Measurements from ENCODE around the gene SIX2.
A peak's percentile ranks its signal among the peaks of the same experiment; 100 is the strongest.
"Not testable (repeated sequence)": the region's sequence is repeated elsewhere in the genome, so short reads cannot be mapped to it uniquely, and the experiment has no call there.

The SIX2 gene

DNA sequence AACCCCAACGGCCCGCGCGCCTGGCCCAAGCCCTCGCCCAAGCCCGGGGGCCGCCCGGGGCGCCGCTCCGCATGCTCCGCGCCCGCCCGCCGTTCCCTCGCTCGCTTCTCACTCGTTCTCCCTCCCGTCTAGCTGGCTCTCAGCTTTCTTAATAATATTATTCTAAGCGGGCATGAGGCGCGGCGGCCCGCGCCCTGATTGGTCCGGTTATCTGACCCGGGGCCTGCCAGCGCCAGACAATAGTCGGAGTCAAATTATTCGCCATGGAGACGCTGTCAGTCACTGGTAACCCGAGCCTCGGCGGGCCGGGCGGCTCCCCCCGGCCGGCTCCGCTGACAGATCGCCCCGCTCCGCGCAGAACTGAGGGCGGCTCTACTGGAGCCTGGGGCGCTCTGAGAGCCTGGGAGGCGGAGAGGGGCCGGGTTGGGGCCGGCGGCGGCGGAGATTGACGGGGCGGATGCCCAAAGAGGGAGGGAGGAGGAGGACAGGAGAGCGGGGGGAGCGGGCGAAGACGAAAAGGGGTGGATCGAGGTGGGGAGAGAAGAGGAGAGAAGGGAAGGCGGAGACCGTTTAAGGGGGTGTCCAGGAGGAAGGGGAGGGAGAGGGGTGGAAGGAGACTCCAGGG is at the start of gene SIX2:
SIX2 (minus strand) TSS at position 150 of the 625 bp plus-strand sequence. CDS start 342 bp downstream, outside the sequence.
- TF ChIP-seq JUND (IDR thresholded peaks at IDR 0.05; ENCODE audit: low read depth), result no peak
- in situ Hi-C loops (cut with HindIII; ENCODE audit: low pct_unique_long_range_greater_than_20kb, low sequenced_read_pairs), result no loop called here
- peak; percentile 98 for DNase-seq (ENCODE audit: low read depth in 1 of 2, low spot score in 1 of 2)

DNA sequence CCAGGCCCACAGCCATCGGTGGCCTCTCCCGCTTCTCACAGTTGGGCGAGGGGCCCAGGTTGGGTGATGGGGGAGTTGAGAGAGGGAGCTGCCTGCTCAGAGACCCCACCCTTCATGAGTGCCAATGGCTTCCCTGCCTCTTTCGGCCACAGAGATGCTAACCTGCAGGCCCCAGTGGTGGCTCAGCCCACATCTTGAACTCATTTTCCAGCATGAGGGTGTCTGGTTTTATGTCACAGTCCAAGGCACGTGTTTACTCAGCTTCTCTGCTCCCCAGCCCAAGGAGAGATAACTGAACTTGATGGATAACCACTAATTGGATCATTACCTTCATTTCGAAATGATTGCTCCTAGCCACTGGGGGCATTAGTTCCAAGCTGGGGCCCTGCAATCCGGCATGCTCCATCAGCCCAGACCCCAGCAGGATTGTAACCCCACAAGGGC is 45.9 kb upstream of the SIX2 start:
- no peak for DNase-seq (ENCODE audit: low read depth in 1 of 2, low spot score in 1 of 2)
- in situ Hi-C loops (cut with HindIII; ENCODE audit: low pct_unique_long_range_greater_than_20kb, low sequenced_read_pairs), result no loop called here
- TF ChIP-seq JUND (IDR thresholded peaks at IDR 0.05; ENCODE audit: low read depth), result no peak

DNA sequence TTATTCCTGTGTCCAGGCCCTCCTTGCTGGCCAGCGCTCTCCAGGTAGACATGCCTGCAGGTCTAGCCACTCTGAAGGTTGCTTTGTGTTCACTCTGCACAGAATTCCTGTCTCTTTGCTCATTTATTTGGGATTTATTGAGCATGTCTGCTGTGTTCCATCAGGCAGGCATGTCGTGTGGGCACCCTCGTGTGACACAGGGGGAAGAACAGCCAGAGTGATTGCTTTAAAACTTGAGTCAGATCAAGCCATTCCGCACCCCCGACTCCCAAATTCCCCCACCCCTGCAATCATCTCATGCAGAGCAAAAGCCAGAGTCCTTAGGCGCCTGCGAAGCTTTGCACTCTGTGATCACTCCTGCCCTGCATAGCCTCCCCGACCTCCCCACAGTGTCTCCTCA is 44.7 kb upstream of the SIX2 start:
- in situ Hi-C loops (cut with HindIII; ENCODE audit: low pct_unique_long_range_greater_than_20kb, low sequenced_read_pairs), result no loop called here

DNA sequence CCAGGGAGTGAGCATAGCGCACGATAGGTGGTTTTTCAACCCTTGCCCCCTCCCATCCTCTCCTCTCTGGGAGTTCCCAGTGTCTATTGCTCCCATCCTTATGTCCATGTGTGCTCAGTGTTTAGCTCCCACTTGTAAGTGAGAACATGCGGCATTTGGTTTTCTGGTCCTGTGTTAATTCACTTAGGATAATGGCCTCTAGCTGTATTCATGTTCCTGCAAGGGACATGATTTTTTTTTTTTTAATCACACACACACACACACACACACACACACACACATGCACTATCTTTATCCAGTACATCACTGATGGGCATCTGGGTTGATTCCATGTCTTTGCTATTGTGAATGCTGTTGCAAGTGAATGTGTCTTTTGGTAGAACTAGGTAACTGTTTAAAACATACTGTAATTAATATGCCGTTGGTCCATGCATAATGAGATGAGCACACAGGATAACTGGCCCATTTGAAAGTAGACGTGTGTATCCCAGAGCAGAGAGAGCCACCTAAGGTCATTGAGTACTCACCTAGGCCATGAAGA is 43.2 kb upstream of the SIX2 start:
- DNase-seq (ENCODE audit: low read depth in 1 of 2, low spot score in 1 of 2), result no peak
- TF ChIP-seq JUND (IDR thresholded peaks at IDR 0.05; ENCODE audit: low read depth), result no peak
- in situ Hi-C loops (cut with HindIII; ENCODE audit: low pct_unique_long_range_greater_than_20kb, low sequenced_read_pairs), result no loop called here

More for the DNA sequence above, 44.7 kb upstream of the SIX2 start:
- no peak for DNase-seq (ENCODE audit: low read depth in 1 of 2, low spot score in 1 of 2)
- no peak for TF ChIP-seq JUND (IDR thresholded peaks at IDR 0.05; ENCODE audit: low read depth)

DNA sequence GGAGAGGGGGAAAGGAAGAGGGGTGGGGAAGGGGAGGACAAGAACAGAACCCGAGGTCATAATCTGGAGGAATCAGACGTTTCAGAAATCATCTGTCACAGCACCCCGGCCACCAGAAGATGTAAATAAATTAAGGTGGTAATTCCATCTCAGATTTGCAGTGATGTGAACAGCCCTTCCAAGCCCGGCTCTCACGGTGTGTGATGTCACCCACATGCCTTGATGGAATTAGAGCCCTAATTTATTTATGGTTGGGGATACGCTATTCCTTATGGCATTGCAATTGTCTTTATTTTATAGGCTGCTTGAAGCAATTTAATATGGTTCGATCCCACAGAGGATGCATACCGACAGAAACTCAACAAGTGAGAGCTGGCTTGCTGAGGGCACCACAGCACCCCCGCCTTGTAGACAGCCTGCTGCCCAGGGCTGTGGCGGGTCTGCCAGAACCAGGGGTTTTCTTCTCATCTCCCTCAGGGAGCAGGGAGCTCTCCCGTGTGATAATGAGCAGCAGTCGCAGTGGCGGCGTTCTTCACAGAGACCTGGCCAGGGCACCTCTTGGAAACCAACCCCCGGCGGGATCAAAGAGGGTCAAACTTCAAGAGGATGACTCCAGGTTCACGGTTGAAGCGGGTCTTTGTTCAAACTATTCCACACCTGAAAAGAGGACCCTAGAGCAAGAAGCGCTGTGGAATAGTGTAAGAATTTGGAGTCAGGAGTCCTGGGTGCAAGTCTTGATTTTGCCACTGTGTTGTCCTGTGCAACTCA is 40.5 kb upstream of the SIX2 start:
- DNase-seq (ENCODE audit: low read depth in 1 of 2, low spot score in 1 of 2), result no peak
- no peak for TF ChIP-seq JUND (IDR thresholded peaks at IDR 0.05; ENCODE audit: low read depth)
- in situ Hi-C loops (cut with HindIII; ENCODE audit: low pct_unique_long_range_greater_than_20kb, low sequenced_read_pairs), result no loop called here

DNA sequence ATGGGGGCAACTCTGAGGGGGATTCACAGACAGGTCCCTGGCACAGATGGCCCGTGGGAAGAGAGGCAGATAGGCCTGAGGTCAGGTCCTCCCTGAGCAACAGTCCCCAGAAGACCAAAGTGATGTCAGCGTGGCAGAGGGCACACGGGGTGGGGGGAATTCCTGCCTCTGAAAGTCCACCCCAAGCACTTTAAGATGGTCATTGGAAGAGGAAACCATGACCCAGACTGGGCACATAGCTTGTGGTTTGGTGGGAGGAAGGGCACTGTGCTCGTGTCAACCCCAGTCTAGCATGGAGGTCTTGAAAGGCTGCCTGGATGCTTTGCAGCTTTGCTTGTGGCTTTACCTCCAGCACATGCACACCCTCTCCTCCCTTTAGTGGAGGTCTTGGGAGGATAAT is 38.0 kb upstream of the SIX2 start:
- DNase-seq (ENCODE audit: low read depth in 1 of 2, low spot score in 1 of 2), result no peak
- in situ Hi-C loops (cut with HindIII; ENCODE audit: low pct_unique_long_range_greater_than_20kb, low sequenced_read_pairs), result no loop called here
- TF ChIP-seq JUND (IDR thresholded peaks at IDR 0.05; ENCODE audit: low read depth), result no peak

DNA sequence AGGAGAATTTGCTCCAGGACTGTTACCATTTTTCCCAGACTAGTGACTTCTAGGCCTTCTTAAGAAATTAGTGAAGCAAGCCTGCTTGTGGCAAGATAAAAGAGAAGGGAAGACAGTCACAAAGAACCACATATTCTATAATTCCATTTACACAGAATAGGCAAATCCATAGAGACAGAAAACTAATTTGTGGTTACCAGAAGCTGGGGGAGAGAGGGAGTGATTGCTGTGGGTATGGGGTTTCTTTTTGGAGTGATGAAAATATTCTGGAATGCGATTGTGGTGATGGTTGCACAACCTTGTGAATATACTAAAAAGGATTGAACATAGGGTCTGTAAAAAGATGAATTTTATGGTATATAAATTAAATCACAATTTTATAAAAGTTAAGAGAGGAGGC is 37.5 kb upstream of the SIX2 start:
- no peak for TF ChIP-seq JUND (IDR thresholded peaks at IDR 0.05; ENCODE audit: low read depth)
- no peak for DNase-seq (ENCODE audit: low read depth in 1 of 2, low spot score in 1 of 2)
- in situ Hi-C loops (cut with HindIII; ENCODE audit: low pct_unique_long_range_greater_than_20kb, low sequenced_read_pairs), result no loop called here

DNA sequence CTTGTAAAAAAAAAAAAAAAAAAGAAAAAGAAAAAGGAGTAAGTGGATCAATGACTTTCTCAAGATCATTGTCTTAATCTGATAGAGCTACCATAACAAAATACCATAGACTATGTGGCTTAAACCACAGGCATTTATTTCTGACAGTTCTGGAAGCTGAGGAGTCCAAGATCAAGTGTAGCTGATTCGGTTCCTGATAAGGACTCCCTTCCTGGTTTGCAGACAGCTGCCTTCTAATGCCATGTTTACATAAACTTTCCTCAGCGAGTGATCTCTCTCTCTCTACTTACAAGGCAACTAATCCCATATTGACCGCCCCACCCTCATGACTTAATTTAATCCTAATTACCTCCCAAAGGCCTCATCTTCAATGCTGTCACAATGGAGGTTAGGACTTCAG is 36.5 kb upstream of the SIX2 start:
- TF ChIP-seq JUND (IDR thresholded peaks at IDR 0.05; ENCODE audit: low read depth), result no peak
- peak in 1 of 2 experiments; percentile 51 for DNase-seq (ENCODE audit: low read depth in 1 of 2, low spot score in 1 of 2)
- in situ Hi-C loops (cut with HindIII; ENCODE audit: low pct_unique_long_range_greater_than_20kb, low sequenced_read_pairs), result no loop called here

DNA sequence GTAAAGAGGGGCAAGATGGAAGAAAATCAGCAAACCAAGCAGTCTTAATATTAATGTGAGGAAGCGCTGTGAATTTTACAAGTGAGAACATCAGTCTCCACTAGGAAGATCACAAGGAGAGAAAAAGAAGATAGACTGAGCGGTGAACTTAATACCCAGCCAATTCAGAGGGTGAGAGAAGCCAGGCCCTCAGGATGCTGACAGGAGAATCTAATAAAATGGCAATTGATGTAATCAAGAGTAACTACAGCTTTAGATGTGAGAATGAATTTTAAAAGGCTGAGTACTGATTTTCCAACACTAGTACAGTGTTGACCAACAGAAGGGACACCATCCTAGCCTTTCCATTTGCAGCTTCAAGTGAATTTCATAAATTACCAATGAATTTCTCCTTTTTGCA is 35.7 kb upstream of the SIX2 start:
- no peak for DNase-seq (ENCODE audit: low read depth in 1 of 2, low spot score in 1 of 2)
- in situ Hi-C loops (cut with HindIII; ENCODE audit: low pct_unique_long_range_greater_than_20kb, low sequenced_read_pairs), result no loop called here
- TF ChIP-seq JUND (IDR thresholded peaks at IDR 0.05; ENCODE audit: low read depth), result no peak

DNA sequence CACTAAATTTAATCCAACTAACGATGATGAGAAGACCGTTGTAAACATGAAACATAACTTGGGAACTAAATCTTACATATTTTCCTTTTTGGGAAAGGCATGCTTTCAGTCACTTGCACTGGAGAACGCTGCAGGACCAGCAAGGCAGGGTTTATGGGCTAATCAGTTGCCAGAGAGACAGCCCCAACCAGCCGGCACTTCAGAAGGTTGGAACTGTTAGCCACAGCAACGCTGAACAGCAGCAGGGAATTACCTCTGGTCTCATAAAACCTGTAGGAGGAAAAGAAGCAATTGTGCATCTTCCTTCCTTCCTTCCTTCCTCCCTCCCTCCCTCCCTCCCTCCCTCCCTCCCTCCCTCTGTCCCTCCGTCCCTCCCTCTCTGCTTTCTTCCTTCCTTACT is 33.9 kb upstream of the SIX2 start:
- no peak for TF ChIP-seq JUND (IDR thresholded peaks at IDR 0.05; ENCODE audit: low read depth)
- DNase-seq (ENCODE audit: low read depth in 1 of 2, low spot score in 1 of 2), result no peak
- in situ Hi-C loops (cut with HindIII; ENCODE audit: low pct_unique_long_range_greater_than_20kb, low sequenced_read_pairs), result no loop called here

DNA sequence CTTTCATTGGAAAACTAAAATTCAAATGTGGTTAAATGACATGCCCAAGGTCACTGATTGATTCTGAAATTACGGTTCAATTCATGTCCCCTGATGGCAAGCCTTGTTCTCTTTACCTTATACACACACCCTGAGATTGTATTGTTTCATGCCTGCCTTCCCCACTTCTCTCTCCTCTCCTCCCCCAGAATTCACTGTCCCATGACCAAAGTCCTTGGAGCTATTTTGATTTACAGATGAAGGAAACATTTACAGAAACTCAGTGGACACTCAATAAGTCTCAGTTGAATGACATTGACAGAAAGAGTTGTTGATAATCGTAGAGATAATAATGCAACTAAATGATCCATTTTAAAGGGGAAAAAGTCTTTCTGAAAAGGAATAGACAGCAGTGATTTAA is 33.1 kb upstream of the SIX2 start:
- TF ChIP-seq JUND (IDR thresholded peaks at IDR 0.05; ENCODE audit: low read depth), result no peak
- DNase-seq (ENCODE audit: low read depth in 1 of 2, low spot score in 1 of 2), result no peak
- in situ Hi-C loops (cut with HindIII; ENCODE audit: low pct_unique_long_range_greater_than_20kb, low sequenced_read_pairs), result no loop called here

DNA sequence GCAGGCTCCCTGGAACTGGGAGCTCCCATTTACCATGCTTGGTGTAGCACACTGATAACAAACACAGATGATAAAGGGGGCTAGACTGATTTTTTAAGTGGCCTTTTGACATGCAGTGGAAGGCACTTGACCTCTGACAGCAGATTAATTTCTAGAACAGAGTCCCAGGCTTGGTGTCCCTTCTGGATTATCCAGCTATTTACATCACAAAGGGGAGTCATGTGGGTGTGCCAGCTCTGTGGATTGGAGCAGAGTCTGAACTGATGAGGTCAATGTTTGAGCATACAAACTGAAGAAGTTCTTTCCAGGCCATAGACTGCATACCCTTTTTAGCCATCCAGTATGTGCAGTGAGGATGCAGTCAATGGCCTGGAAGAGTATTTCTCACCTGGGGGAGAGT is 31.5 kb upstream of the SIX2 start:
- DNase-seq (ENCODE audit: low read depth in 1 of 2, low spot score in 1 of 2), result no peak
- in situ Hi-C loops (cut with HindIII; ENCODE audit: low pct_unique_long_range_greater_than_20kb, low sequenced_read_pairs), result no loop called here

DNA sequence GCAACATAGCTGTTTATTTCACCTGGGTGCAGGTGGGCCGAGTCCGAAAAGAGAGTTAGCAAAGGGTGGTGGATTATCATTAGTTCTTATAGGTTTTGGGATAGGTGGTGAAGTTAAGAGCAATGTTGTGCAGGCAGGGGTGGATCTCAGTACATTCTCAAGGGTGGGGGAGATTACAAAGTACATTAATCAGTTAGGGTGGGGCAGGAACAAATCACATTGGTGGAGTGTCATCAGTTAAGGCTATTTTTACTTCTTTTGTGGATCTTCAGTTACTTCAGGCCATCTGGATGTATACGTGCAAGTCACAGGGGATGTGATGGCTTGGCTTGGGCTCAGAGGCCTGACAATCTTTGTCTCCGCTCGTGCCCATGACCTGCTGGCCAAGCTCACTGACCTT is 30.6 kb upstream of the SIX2 start:
- DNase-seq (ENCODE audit: low read depth in 1 of 2, low spot score in 1 of 2); in situ Hi-C loops (cut with HindIII; ENCODE audit: low pct_unique_long_range_greater_than_20kb, low sequenced_read_pairs): not testable (repeated sequence)

More for the DNA sequence above, 31.5 kb upstream of the SIX2 start:
- no peak for TF ChIP-seq JUND (IDR thresholded peaks at IDR 0.05; ENCODE audit: low read depth)

DNA sequence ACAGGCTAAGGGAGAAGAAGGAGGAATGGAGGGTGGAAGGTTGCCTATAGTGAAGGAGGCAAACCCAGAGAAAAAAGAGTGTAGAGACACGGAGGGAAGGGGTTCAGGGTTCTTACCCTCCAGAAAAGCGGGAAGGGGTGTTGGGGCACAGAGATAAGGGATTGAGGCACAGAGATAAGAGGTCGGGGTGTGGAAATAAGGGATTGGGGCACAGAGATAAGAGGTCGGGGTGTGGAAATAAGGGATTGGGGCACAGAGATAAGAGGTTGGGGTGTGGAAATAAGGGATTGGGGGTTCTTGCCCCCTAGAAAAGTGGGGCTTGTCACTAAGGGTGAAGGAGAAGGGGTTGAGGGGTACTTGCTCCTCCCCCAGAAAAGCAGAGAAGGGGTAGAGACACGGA is 29.6 kb upstream of the SIX2 start:
- DNase-seq (ENCODE audit: low read depth in 1 of 2, low spot score in 1 of 2); in situ Hi-C loops (cut with HindIII; ENCODE audit: low pct_unique_long_range_greater_than_20kb, low sequenced_read_pairs): not testable (repeated sequence)

Measured in T47D (cell line).